OCI-LY1 (cell line): ENCODE data around the gene SYNE2.
A peak's percentile ranks its signal among the peaks of the same experiment; 100 is the strongest.

Source experiments
- H2AFZ ChIP-seq: fragments of 200-600 bp; sonication (generic), shearing (Covaris generic); 2 replicates; pipeline ENCODE4 v1.6.0; 2014; ENCODE audit warnings: antibody characterized with exemption, mild to moderate bottlenecking, low read length
- H3F3A ChIP-seq: fragments of 200-600 bp; sonication (generic), shearing (Covaris generic); 2 replicates; pipeline ENCODE4 v1.6.0; 2014; ENCODE audit warnings: mild to moderate bottlenecking, antibody characterized with exemption, low read length, moderate library complexity; ENCODE audit not compliant: insufficient read depth
- H3K27ac ChIP-seq: fragments of 200-600 bp; sonication (generic); 2 replicates; pipeline ENCODE4 v1.5.1; 2014; ENCODE audit warnings: low read length, mixed run types, mild to moderate bottlenecking, low read depth; ENCODE audit not compliant: poor library complexity, severe bottlenecking
- H3K27me3 ChIP-seq: fragments of 200-600 bp; sonication (generic); 2 replicates; pipeline ENCODE4 v1.6.0; 2014; ENCODE audit warnings: antibody characterized with exemption, mild to moderate bottlenecking, low read length, moderate library complexity; ENCODE audit not compliant: insufficient read depth
- H3K36me3 ChIP-seq: fragments of 200-600 bp; sonication (generic); 2 replicates; pipeline ENCODE4 v1.6.1; 2014; ENCODE audit warnings: mild to moderate bottlenecking, antibody characterized with exemption, low read length, moderate library complexity, mixed read lengths; ENCODE audit not compliant: insufficient read depth
- H3K4me1 ChIP-seq: fragments of 200-600 bp; sonication (generic); 2 replicates; pipeline ENCODE4 v1.5.1; 2014; ENCODE audit warnings: mild to moderate bottlenecking, low read length, moderate library complexity; ENCODE audit not compliant: insufficient read depth, severe bottlenecking
- H3K4me2 ChIP-seq: fragments of 200-600 bp; sonication (generic), shearing (Covaris generic); 2 replicates; pipeline ENCODE4 v1.6.1; 2014; ENCODE audit warnings: low read length
- H3K4me3 ChIP-seq: fragments of 200-600 bp; sonication (generic); 2 replicates; pipeline ENCODE4 v1.5.1; 2014; ENCODE audit warnings: low read length, low read depth, mild to moderate bottlenecking, mixed read lengths; ENCODE audit not compliant: poor library complexity, severe bottlenecking
- H3K79me2 ChIP-seq: fragments of 200-600 bp; shearing (Covaris generic); 2 replicates; pipeline ENCODE4 v1.6.1; 2016; ENCODE audit warnings: mixed run types, low read length, mixed read lengths; ENCODE audit not compliant: insufficient read depth
- H3K9ac ChIP-seq: fragments of 200-600 bp; sonication (generic), shearing (Covaris generic); 2 replicates; pipeline ENCODE4 v1.6.1; 2014; ENCODE audit warnings: mild to moderate bottlenecking, low read length, mixed read lengths
- H3K9me2 ChIP-seq: fragments of 200-600 bp; sonication (generic), shearing (Covaris generic); 2 replicates; pipeline ENCODE4 v1.6.1; 2014; ENCODE audit warnings: low read depth, mild to moderate bottlenecking, low read length, mixed read lengths
- H3K9me3 ChIP-seq: fragments of 200-600 bp; shearing (Covaris generic); 2 replicates; pipeline ENCODE4 v1.6.1; 2014; ENCODE audit warnings: low read length, mixed read lengths
- H4K20me1 ChIP-seq: fragments of 200-600 bp; sonication (generic), shearing (Covaris generic); 2 replicates; pipeline ENCODE4 v1.6.0; 2016; ENCODE audit warnings: mild to moderate bottlenecking, low read length; ENCODE audit not compliant: insufficient read depth
- CTCF ChIP-seq: fragments of 200-600 bp; sonication (generic), shearing (Covaris generic); IDR thresholded peaks from 2 replicates; pipeline ENCODE4 v1.5.1; 2017; ENCODE audit warnings: mild to moderate bottlenecking, antibody characterized with exemption, low read length, moderate library complexity, mixed read lengths
- EZH2 ChIP-seq: fragments of 200-600 bp; sonication (generic), shearing (Covaris generic); IDR thresholded peaks from 2 replicates; pipeline ENCODE4 v1.8.0; 2017; ENCODE audit warnings: borderline replicate concordance, mixed run types, mild to moderate bottlenecking, antibody characterized with exemption, low read length, moderate library complexity, mixed read lengths

SYNE2 gene

GRCh38 chr14:64217308-64217707 lies 364.5 kb downstream of the SYNE2 start:
- H3K27ac ChIP-seq, result peak overlapping the region; percentile 100
- no peak for TF ChIP-seq EZH2
- TF ChIP-seq CTCF, result no peak
- peak overlapping the region; percentile 33; the same call in 1 of the 2 replicates for H3K9ac ChIP-seq
- H3K9me3 ChIP-seq, result no peaks in the 10 kb centered on the region
- no peak overlapping the region for H2AFZ ChIP-seq
- H3K27me3 ChIP-seq, result no peaks in the 10 kb centered on the region
- peaks cover 93% of the 10 kb centered on the region for H3K4me1 ChIP-seq
- H3K36me3 ChIP-seq, result peaks cover 98% of the 10 kb centered on the region
- H3K4me3 ChIP-seq, result peak overlapping the region; percentile 34
- no peaks in the 10 kb centered on the region for H3K9me2 ChIP-seq
- peak overlapping the region; percentile 52 for H3K4me2 ChIP-seq
- H3K79me2 ChIP-seq, result no peaks in the 10 kb centered on the region
- no peaks in the 10 kb centered on the region for H4K20me1 ChIP-seq
- 0 out of 2 replicates have a peak, but pooled peaks cover 5% of the 10 kb centered on the region for H3F3A ChIP-seq

DNA sequence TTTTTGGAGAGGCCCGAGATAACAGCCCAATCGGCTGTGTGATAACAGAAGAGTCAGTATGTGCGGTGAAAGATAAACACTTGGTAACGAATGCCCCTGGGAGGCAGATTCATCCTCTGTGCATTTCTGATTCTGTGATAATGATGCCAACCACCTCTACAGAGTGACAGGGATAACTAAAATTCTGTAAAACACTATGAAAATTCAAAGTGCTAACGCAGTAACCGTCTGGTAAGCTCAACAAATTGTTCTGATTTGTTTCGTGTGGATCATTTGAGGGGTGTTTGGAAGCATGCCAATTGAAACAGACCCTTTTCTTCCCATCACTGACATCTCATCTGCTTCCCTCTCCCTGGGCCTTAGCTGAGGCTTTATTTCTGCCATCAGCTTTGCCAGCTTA lies 365.0 kb downstream of the SYNE2 start:
- Histone ChIP-seq H3K4me1 (peaks cover 93% of the 10 kb centered on the region), H2AFZ (no peak overlapping the region), H3K36me3 (peaks cover 96% of the 10 kb centered on the region), H3K4me2 (peak overlapping the region; percentile 52), H4K20me1 (no peaks in the 10 kb centered on the region), H3K27ac (peak overlapping the region; percentile 100), H3K9me2 (no peaks in the 10 kb centered on the region), H3K9me3 (no peaks in the 10 kb centered on the region), H3K79me2 (no peaks in the 10 kb centered on the region), H3K4me3 (peak overlapping the region; percentile 34), H3K9ac (peak overlapping the region; percentile 33; the same call in 1 of the 2 replicates), H3F3A (0 out of 2 replicates have a peak, but pooled peaks cover 5% of the 10 kb centered on the region), H3K27me3 (no peaks in the 10 kb centered on the region)
- TF ChIP-seq CTCF (no peak), EZH2 (no peak)

GRCh38 chr14:64218344-64219240 lies 365.8 kb downstream of the SYNE2 start:
- Histone ChIP-seq H3K4me1 (peaks cover 87% of the 10 kb centered on the region), H3K9ac (peak overlapping the region; percentile 33), H4K20me1 (no peaks in the 10 kb centered on the region), H3K79me2 (no peaks in the 10 kb centered on the region), H3K4me3 (peak overlapping the region; percentile 34), H3K4me2 (peak overlapping the region; percentile 52), H2AFZ (no peak overlapping the region), H3K27ac (peak overlapping the region; percentile 100), H3K36me3 (peaks cover 96% of the 10 kb centered on the region), H3K27me3 (no peaks in the 10 kb centered on the region), H3K9me3 (no peaks in the 10 kb centered on the region), H3K9me2 (no peaks in the 10 kb centered on the region), H3F3A (no peaks in the 10 kb centered on the region)
- TF ChIP-seq CTCF (no peak), EZH2 (no peak)
